AG09319 (cell line): ENCODE measurements around the gene TRAK1.

ENCODE experiments used
- DNase-seq: peaks from one replicate; pipeline ENCODE4 v3.0.0-alpha.2; 2010; ENCODE audit warnings: low read depth; ENCODE audit errors: extremely low read depth
- CTCF ChIP-seq: IDR thresholded peaks from 2 replicates; pipeline ENCODE4 v1.5.1; 2011; ENCODE audit warnings: low read depth, mild to moderate bottlenecking, inconsistent platforms, low read length, moderate library complexity

TRAK1 gene

GRCh38 chr3:42092006-42092405 is 849 bp downstream of the TRAK1 start:
- no peak for TF ChIP-seq CTCF
- no peak for DNase-seq

GRCh38 chr3:42094128-42094527 is 3.0 kb downstream of the TRAK1 start:
- TF ChIP-seq CTCF = no peak
- no peak for DNase-seq

GRCh38 chr3:42094691-42095391 is 3.7 kb downstream of the TRAK1 start:
- no peak for TF ChIP-seq CTCF
- no peak for DNase-seq

GRCh38 chr3:42095540-42095939 is 4.4 kb downstream of the TRAK1 start:
- no peak for TF ChIP-seq CTCF
- DNase-seq = no peak

- no peak for TF ChIP-seq CTCF
- DNase-seq = no peak
These were observed 5.8 kb downstream of the TRAK1 start for GRCh38 chr3:42096796-42097565.

GRCh38 chr3:42097566-42097946 is 6.4 kb downstream of the TRAK1 start:
- no peak for TF ChIP-seq CTCF
- DNase-seq = no peak

GRCh38 chr3:42098171-42098570 is 7.0 kb downstream of the TRAK1 start:
- no peak for TF ChIP-seq CTCF
- no peak for DNase-seq
